ENCODE results near the gene STK38L. TPM values are rescaled to one million over a fixed set of nuclear protein-coding genes. Genes with fewer than 3 reads are reported as not detected.

STK38L gene
- total and polyA plus RNA-seq, 10 of the 15 experiments (the other 5 are each of a cell fraction or from before 2014, with no cell fraction given): 43.0 to 154 (median 115) TPM

DNA sequence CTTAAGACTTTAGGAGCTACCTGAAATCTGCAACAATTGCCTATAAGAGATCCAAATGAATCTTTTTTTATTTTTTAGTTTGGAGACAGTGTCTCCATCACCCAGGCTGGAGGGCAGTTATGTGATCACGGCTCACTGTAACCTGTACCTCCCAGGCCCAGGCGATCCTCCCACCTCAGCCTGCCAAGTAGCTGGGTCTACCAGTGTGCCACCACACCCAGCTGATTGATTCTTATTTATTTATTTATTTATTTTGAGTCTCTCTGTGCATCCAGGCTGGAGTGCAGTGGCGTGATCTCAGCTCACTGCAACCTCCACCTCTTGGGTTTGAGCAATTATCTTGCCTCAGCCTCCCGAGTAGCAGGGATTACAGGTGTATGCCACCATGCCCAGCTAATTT lies 26.1 kb downstream of the STK38L start (continued):
- TF ChIP-seq, protein P1, sequence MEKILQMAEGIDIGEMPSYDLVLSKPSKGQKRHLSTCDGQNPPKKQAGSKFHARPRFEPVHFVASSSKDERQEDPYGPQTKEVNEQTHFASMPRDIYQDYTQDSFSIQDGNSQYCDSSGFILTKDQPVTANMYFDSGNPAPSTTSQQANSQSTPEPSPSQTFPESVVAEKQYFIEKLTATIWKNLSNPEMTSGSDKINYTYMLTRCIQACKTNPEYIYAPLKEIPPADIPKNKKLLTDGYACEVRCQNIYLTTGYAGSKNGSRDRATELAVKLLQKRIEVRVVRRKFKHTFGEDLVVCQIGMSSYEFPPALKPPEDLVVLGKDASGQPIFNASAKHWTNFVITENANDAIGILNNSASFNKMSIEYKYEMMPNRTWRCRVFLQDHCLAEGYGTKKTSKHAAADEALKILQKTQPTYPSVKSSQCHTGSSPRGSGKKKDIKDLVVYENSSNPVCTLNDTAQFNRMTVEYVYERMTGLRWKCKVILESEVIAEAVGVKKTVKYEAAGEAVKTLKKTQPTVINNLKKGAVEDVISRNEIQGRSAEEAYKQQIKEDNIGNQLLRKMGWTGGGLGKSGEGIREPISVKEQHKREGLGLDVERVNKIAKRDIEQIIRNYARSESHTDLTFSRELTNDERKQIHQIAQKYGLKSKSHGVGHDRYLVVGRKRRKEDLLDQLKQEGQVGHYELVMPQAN (conservative IDR thresholded peaks at IDR 0.05): no peak
- TF ChIP-seq, protein P2, sequence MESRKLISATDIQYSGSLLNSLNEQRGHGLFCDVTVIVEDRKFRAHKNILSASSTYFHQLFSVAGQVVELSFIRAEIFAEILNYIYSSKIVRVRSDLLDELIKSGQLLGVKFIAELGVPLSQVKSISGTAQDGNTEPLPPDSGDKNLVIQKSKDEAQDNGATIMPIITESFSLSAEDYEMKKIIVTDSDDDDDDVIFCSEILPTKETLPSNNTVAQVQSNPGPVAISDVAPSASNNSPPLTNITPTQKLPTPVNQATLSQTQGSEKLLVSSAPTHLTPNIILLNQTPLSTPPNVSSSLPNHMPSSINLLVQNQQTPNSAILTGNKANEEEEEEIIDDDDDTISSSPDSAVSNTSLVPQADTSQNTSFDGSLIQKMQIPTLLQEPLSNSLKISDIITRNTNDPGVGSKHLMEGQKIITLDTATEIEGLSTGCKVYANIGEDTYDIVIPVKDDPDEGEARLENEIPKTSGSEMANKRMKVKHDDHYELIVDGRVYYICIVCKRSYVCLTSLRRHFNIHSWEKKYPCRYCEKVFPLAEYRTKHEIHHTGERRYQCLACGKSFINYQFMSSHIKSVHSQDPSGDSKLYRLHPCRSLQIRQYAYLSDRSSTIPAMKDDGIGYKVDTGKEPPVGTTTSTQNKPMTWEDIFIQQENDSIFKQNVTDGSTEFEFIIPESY (IDR thresholded peaks at IDR 0.05): no peak
- TF ChIP-seq, protein P3, sequence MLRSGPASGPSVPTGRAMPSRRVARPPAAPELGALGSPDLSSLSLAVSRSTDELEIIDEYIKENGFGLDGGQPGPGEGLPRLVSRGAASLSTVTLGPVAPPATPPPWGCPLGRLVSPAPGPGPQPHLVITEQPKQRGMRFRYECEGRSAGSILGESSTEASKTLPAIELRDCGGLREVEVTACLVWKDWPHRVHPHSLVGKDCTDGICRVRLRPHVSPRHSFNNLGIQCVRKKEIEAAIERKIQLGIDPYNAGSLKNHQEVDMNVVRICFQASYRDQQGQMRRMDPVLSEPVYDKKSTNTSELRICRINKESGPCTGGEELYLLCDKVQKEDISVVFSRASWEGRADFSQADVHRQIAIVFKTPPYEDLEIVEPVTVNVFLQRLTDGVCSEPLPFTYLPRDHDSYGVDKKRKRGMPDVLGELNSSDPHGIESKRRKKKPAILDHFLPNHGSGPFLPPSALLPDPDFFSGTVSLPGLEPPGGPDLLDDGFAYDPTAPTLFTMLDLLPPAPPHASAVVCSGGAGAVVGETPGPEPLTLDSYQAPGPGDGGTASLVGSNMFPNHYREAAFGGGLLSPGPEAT (IDR thresholded peaks at IDR 0.05; ENCODE audit: low read depth): no peak
- TF ChIP-seq HCFC1 (IDR thresholded peaks at IDR 0.05; ENCODE audit: low read length): no peak
- TF ChIP-seq, protein P4, sequence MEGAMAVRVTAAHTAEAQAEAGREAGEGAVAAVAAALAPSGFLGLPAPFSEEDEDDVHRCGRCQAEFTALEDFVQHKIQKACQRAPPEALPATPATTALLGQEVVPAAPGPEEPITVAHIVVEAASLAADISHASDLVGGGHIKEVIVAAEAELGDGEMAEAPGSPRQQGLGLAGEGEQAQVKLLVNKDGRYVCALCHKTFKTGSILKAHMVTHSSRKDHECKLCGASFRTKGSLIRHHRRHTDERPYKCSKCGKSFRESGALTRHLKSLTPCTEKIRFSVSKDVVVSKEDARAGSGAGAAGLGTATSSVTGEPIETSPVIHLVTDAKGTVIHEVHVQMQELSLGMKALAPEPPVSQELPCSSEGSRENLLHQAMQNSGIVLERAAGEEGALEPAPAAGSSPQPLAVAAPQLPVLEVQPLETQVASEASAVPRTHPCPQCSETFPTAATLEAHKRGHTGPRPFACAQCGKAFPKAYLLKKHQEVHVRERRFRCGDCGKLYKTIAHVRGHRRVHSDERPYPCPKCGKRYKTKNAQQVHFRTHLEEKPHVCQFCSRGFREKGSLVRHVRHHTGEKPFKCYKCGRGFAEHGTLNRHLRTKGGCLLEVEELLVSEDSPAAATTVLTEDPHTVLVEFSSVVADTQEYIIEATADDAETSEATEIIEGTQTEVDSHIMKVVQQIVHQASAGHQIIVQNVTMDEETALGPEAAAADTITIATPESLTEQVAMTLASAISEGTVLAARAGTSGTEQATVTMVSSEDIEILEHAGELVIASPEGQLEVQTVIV (IDR thresholded peaks at IDR 0.05; ENCODE audit: borderline replicate concordance, partially characterized antibody): no peak

Measured in GM12878 (cell line).